Nephron progenitor cell (in vitro differentiated cells): ENCODE results near the gene ZNF587B.
"Not testable (repeated sequence)": the region's sequence is repeated elsewhere in the genome, so short reads cannot be mapped to it uniquely, and the experiment has no call there.

Experiments
- DNase-seq: peaks from one replicate; pipeline ENCODE4 v3.0.0; 2021
- H3K27ac Mint-ChIP-seq: 2 replicates; pipeline ENCODE4 v1.8.0; 2021; ENCODE audit warnings: mild to moderate bottlenecking, moderate library complexity, mixed read lengths
- H3K27me3 Mint-ChIP-seq: 2 replicates; pipeline ENCODE4 v1.8.0; 2021; ENCODE audit warnings: mild to moderate bottlenecking, low read depth, mixed read lengths; ENCODE audit not compliant: poor library complexity
- H3K36me3 Mint-ChIP-seq: 2 replicates; pipeline ENCODE4 v1.8.0; 2021; ENCODE audit warnings: low read depth, mixed read lengths
- H3K4me1 Mint-ChIP-seq: 2 replicates; pipeline ENCODE4 v1.8.0; 2021; ENCODE audit warnings: mixed read lengths
- H3K4me3 Mint-ChIP-seq: 2 replicates; pipeline ENCODE4 v1.8.0; 2021; ENCODE audit warnings: mild to moderate bottlenecking, moderate library complexity, mixed read lengths
- H3K9me3 Mint-ChIP-seq: 2 replicates; pipeline ENCODE4 v1.8.0; 2021; ENCODE audit warnings: mild to moderate bottlenecking, moderate library complexity, mixed read lengths
- TF ChIP-seq, protein P1 (sequence below): fragments of 200-600 bp; sonication (generic); IDR thresholded peaks from 2 replicates; pipeline ENCODE4 v1.5.0; 2021; ENCODE audit warnings: antibody characterized with exemption

Gene ZNF587B

DNA sequence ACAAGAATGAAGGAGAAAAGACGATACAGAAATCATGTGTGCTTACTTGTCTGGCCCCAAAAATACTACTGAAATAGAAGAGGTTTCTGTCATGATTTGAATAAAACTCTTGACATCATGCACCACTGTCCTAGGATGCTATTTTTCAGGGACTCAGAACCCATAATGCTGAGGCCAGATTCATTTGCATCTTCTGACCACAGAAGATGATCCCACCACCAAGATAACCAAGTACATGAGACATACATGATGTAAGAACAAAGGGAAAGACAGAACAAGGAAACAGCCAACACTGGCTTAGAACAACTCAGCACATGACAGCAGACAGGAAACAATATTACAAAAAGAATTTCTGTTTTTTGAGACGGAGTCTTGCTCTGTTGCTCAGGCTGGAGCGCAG lies 17.9 kb upstream of the ZNF587B start:
- no peak overlapping the region for H3K27ac Mint-ChIP-seq
- TF ChIP-seq, protein P1, sequence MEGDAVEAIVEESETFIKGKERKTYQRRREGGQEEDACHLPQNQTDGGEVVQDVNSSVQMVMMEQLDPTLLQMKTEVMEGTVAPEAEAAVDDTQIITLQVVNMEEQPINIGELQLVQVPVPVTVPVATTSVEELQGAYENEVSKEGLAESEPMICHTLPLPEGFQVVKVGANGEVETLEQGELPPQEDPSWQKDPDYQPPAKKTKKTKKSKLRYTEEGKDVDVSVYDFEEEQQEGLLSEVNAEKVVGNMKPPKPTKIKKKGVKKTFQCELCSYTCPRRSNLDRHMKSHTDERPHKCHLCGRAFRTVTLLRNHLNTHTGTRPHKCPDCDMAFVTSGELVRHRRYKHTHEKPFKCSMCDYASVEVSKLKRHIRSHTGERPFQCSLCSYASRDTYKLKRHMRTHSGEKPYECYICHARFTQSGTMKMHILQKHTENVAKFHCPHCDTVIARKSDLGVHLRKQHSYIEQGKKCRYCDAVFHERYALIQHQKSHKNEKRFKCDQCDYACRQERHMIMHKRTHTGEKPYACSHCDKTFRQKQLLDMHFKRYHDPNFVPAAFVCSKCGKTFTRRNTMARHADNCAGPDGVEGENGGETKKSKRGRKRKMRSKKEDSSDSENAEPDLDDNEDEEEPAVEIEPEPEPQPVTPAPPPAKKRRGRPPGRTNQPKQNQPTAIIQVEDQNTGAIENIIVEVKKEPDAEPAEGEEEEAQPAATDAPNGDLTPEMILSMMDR, result no peak
- DNase-seq, result no peak
- H3K36me3 Mint-ChIP-seq, result peaks cover 45% of the 10 kb centered on the region
- H3K4me3 Mint-ChIP-seq, result peak overlapping the region; percentile 1
- H3K4me1 Mint-ChIP-seq, result peaks cover 75% of the 10 kb centered on the region
- H3K9me3 Mint-ChIP-seq, result no peaks in the 10 kb centered on the region
- peaks cover 3% of the 10 kb centered on the region for H3K27me3 Mint-ChIP-seq

DNA sequence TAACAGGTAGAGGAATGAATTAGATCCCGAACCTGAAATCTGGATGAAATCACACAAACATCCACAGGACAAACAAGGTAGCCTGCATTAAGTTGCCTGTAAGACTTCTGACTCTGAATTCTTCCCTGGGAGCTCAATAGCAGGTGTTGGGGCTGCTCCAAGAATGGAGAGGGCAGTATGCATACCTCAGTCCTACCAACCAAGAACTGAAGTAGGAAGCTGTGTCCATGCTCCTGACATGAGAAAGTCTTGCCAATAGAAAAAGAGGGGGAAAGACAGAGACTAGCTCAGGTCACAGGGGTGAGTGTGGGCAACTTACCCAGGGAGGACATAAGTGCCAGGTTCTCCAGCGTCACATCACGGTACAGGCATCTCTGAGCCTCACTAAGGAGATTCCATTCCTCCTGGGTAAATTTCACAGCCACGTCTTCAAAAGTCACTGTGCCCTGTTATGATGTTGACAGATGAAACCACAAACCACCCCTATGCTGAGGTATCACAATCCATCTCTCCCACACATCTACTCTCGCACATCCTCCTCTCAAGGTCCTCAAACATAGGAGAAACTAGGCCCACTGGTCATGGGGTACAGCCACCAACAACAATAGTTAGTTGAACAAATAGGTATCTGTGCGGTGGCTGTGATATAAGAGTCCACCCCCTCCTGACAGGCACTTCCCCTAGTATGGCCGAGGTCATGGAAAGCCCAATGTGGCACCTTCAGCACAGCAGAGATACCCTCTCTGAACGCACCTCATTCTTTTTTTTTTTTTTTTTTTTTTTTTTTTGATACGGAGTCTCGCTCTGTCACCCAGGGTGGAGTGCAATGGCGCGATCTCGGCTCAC lies 16.9 kb upstream of the ZNF587B start:
- H3K4me3 Mint-ChIP-seq, result peak overlapping the region; percentile 96
- H3K4me1 Mint-ChIP-seq, result peaks cover 74% of the 10 kb centered on the region
- DNase-seq, H3K27me3 Mint-ChIP-seq, H3K9me3 Mint-ChIP-seq: not testable (repeated sequence)
- H3K36me3 Mint-ChIP-seq, result peaks cover 36% of the 10 kb centered on the region
- peak overlapping the region; percentile 73 for H3K27ac Mint-ChIP-seq

GRCh38 chr19:57813919-57814504 lies 16.1 kb upstream of the ZNF587B start:
- Mint-ChIP-seq H3K9me3 (no peaks in the 10 kb centered on the region), H3K4me3 (peak overlapping the region; percentile 96), H3K4me1 (peaks cover 75% of the 10 kb centered on the region), H3K36me3 (peaks cover 31% of the 10 kb centered on the region), H3K27me3 (peaks cover 3% of the 10 kb centered on the region), H3K27ac (peak overlapping the region; percentile 3)
- DNase-seq, result no peak
- TF ChIP-seq, protein P1, result no peak

GRCh38 chr19:57814505-57815246 lies 15.4 kb upstream of the ZNF587B start, which contains the start of gene ZNF552:
TSS of gene ZNF552 (minus strand) at chr19:57814913. CDS start at chr19:57814743, 170 bp downstream.
- no peaks in the 10 kb centered on the region for H3K9me3 Mint-ChIP-seq
- H3K4me3 Mint-ChIP-seq, result peak within 1 kb of the TSS; percentile 96
- peaks cover 74% of the 10 kb centered on the region for H3K4me1 Mint-ChIP-seq
- DNase-seq, result peak; percentile 79
- peaks cover 3% of the 10 kb centered on the region for H3K27me3 Mint-ChIP-seq
- H3K27ac Mint-ChIP-seq, result peak within 1 kb of the TSS; percentile 95
- TF ChIP-seq, protein P1, result no peak
- peaks cover 25% of the 10 kb centered on the region for H3K36me3 Mint-ChIP-seq

- H3K4me3 Mint-ChIP-seq, result peak overlapping the region; percentile 96
- H3K9me3 Mint-ChIP-seq, result no peaks in the 10 kb centered on the region
- TF ChIP-seq, protein P1, result no peak
- H3K27ac Mint-ChIP-seq, result peak overlapping the region; percentile 95
- peaks cover 20% of the 10 kb centered on the region for H3K36me3 Mint-ChIP-seq
- DNase-seq, result no peak
- H3K4me1 Mint-ChIP-seq, result peaks cover 74% of the 10 kb centered on the region
- peaks cover 3% of the 10 kb centered on the region for H3K27me3 Mint-ChIP-seq
Observed at GRCh38 chr19:57815247-57816075, 14.6 kb upstream of the ZNF587B start.
